Epithelial cell of esophagus (primary cell): Measurements from ENCODE around the gene KIF1A.

Source experiments
- DNase-seq: peaks from one replicate; pipeline ENCODE4 v3.0.0; 2010; ENCODE audit warnings: low read depth
- H3K4me3 ChIP-seq: 2 replicates; pipeline ENCODE4 v1.5.1; 2011; ENCODE audit warnings: mild to moderate bottlenecking, low read length, control low read depth
- TF ChIP-seq, protein P1 (sequence below): IDR thresholded peaks from 2 replicates; pipeline ENCODE4 v1.5.1; 2011; ENCODE audit warnings: low read depth, mild to moderate bottlenecking, low read length, control low read depth, inconsistent platforms; ENCODE audit not compliant: insufficient read depth; ENCODE audit errors: missing control alignments

Gene KIF1A

DNA sequence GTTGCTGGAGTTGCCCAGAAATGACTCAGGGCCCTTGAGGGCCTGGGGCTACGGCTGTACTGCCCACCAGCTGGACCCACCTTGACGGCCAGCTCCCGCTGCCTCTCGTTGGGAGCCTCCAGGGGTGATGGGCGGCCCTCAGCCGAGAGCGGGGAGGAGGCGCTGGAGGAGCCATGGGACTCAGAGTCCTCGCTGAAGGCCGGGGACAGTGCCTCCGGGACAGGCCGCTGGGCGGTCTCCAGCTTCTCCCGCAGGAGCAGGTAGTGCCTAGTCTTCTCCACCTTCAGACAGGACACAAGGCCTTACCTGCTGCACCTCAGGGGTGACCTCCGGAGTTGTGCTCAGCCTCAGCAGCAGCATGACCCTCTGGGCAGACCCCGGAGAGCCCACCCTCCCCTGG is 97.6 kb downstream of the KIF1A start:
- H3K4me3 ChIP-seq, result no peak overlapping the region
- no peak for DNase-seq
- TF ChIP-seq, protein P1, sequence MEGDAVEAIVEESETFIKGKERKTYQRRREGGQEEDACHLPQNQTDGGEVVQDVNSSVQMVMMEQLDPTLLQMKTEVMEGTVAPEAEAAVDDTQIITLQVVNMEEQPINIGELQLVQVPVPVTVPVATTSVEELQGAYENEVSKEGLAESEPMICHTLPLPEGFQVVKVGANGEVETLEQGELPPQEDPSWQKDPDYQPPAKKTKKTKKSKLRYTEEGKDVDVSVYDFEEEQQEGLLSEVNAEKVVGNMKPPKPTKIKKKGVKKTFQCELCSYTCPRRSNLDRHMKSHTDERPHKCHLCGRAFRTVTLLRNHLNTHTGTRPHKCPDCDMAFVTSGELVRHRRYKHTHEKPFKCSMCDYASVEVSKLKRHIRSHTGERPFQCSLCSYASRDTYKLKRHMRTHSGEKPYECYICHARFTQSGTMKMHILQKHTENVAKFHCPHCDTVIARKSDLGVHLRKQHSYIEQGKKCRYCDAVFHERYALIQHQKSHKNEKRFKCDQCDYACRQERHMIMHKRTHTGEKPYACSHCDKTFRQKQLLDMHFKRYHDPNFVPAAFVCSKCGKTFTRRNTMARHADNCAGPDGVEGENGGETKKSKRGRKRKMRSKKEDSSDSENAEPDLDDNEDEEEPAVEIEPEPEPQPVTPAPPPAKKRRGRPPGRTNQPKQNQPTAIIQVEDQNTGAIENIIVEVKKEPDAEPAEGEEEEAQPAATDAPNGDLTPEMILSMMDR, result no peak

DNA sequence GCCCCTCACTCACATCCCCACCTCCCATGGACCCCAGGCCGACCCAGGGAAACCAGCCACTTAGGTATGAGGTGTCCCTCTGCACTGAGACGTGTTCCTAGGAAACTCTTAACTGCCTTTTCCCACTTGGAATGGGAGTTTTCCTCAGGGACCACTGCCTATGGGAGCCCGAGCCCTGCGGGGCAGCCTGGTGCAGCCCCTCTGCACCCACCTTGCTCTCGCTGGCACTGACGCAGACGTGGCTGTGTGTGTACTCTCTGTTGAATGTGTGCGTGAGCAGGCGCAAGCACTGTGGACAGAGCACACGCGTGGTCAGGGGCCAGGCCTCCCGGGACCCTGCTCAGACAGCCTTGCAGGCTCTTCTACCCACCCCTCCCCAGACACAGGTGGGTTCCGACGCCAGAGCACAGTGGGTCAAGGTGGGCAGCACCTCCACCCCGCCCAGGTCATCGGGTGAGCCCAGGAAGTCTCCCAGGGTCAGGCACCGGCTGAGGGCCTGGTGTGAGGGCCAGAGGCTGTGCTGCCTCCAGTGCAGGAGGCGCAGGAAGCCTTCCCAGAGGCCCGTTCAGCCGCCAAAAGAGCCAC is 98.3 kb downstream of the KIF1A start:
- DNase-seq, result no peak
- TF ChIP-seq, protein P1, result no peak
- H3K4me3 ChIP-seq, result no peak overlapping the region

DNA sequence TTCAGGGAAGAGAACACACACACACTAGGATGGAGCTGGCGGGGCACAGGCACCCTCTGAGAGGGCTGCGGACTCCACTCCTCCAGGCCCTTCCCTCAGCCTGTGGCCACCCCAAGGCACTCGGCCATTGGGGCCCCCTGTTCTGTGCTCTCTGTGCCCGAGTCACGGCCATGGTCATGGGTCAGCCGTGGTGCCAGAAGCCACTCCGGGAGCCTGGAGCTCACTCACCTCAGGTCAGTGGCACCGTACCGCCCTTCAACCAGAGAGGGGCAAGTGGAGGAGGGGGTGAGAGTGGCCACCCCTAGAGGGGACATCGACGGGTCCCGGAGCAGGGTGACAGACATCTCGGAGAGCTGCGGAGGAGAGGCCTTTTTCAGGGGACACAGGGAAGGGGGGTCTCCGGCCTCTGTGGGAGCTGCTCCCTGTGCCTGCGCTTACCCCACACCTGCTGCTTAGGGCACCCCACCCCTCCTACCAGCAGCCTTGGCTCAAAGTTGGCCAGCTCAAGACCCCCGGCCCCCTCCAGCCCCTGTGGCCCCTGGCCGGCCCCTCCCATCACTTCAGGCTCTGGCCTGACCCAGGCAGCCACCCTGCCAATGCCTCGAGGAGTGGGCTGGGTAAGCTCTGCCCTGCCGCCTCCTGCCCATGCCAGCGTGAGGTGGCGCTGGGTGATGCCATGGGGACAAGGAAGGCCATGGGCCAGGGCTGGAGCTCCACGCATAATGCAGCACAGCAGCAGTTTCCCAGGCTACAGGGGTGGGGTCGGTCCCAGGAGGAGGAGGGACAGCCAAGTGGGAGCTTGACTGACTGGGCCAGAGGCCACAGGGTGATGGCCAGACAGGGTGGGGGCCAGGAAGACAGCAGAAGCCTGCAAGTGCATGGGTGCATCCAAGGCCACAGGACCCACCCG is 99.1 kb downstream of the KIF1A start:
- no peak for DNase-seq
- no peak overlapping the region for H3K4me3 ChIP-seq
- TF ChIP-seq, protein P1, result no peak

DNA sequence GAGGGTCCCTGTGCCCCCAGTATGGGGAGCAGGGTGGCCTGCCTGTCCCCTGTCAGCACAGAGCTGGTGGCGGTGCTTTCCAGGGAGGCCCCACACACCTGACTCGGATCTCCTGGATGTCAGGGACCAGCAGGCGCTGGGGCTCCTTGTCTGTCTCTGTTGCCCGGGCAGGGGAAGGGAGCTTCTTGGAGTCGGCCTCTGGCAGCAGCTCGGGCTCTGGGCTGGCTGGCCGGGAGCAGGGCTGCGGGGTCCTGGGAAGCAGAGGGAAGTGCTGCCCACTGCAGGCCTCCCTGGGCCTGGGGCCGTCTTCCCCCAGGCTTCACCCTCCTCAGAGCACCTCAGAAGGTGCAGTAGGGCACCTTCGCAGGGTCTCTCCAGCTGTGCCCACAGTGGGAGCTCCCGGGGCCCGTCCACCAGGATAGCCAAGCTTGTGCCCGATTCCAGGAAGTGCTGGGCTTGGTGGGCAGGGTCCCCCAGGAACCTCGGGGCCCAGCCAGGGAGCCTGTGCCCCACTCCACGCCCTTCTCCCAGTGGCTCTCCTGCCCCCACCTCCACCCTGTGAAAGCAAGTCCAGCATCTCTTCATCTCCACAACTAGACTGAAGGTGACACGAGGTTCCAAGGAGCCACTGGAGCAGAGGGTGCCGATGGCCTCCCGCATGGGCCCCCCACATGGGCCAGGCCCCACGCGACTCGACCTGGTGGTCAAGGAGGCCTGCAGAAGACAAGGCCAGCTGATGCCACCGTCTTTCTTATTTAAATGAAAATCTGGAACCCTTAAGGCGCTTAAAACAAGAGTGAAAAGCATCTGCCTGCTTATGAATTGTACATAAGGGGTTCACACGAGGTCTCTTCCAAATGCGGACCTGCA is 100.1 kb downstream of the KIF1A start:
- no peak overlapping the region for H3K4me3 ChIP-seq
- TF ChIP-seq, protein P1, result no peak
- DNase-seq, result no peak

DNA sequence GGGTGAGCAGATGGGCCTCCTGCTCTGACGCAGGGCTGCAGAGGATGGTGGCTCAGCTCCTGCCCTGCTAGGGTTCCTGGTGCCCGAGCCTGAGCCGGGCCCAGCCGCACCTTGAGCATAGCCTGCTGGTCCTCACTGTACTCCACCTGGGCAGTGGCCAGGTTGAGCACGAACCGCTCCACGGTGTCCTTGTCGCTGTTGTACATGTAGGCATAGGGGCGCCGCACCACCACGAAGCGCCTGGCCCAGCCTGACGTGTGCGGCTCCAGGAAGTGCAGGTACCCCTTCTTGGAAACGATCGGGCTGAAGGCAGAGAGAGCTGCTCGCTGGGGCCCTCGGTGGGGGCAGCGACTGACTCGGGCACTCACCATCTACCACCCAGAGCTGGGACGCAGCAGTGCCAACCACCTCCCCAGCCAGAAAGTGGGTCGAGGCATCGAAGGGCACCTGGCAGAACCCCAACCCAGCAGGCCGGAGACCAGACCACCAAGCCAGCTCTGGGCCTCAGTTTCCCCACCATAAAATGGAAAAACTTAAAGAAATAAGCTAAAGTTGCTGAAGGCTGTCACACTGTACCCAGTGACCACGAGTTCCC is 101.0 kb downstream of the KIF1A start:
- H3K4me3 ChIP-seq, result no peak overlapping the region
- DNase-seq, result no peak
- TF ChIP-seq, protein P1, result no peak

DNA sequence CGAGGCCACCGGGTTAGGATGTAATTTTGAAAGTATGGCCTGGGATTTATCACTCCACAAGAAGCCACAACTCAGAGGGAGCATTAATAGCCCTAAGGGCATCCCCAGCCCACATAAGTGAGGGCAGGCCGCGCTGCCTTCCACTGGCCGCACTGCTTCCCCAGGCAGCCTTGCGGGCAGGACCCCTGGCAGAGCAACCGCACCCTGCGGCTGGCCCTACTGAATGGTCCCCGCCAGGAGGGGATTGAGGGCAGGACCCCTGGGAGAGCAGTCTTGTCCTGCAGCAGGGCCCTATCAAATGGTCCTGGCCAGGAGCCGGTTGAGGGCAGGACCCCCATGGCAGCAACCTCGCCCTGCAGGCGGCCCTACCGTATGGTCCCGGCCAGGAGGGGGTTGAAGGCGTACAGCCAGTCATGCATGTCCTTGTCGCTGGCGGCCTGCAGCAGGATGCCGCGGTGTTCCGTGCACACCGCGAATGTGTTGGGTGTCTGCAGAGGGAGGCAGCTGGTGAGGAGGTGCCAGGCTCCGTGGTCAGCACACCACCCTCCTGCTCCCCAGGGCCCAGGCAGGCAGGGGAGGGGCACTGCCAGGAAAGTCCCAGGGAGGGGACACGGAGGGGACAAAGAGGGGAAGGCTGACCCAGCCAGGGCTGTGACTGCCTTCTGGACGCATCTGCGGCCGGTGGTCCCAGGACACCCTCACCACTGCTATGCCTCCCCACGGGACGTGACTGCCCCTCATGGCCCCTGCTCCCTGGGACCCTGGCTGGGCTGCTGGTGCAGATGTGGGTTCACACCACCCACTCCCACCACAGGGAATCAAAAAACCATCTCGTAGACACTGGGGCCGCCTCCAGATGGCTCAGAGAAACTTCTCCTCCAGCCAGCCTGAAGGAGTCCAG is 102.1 kb downstream of the KIF1A start:
- DNase-seq, result no peak
- TF ChIP-seq, protein P1, result no peak
- no peak overlapping the region for H3K4me3 ChIP-seq
